HepG2 (cell line): ENCODE measurements around the gene TOLLIP. TPM values are rescaled to one million over a fixed set of nuclear protein-coding genes. Genes with fewer than 3 reads are reported as not detected.

Source experiments
- ATF5 ChIP-seq: sonication (generic); formaldehyde crosslinking; IDR thresholded peaks from 2 replicates; pipeline ENCODE4 v1.4.0; 2020; ENCODE audit warnings: mild to moderate bottlenecking, low read depth, missing genetic modification reagents
- DMTF1 ChIP-seq: sonication (generic); formaldehyde crosslinking; IDR thresholded peaks from 2 replicates; pipeline ENCODE4 v1.4.0; 2020; ENCODE audit warnings: mild to moderate bottlenecking, missing genetic modification reagents
- DPF2 ChIP-seq: sonication (generic); formaldehyde crosslinking; IDR thresholded peaks from 2 replicates; pipeline ENCODE4 v1.4.0; 2020; ENCODE audit warnings: mild to moderate bottlenecking, low read depth, missing genetic modification reagents, borderline replicate concordance
- FOXA1 ChIP-seq, 2 experiments: fragments of 450-650 bp in 1 of 2; sonication (generic) in 1 of 2; formaldehyde crosslinking in 1 of 2; IDR thresholded peaks; 2 replicates each; pipeline versions ENCODE4 v1.4.0 to v1.6.1; 2016 to 2020; ENCODE audit warnings: missing genetic modification reagents in 1 of 2
- HDAC1 ChIP-seq: sonication (generic); formaldehyde crosslinking; IDR thresholded peaks from 2 replicates; pipeline ENCODE4 v1.5.1; 2020; ENCODE audit warnings: mild to moderate bottlenecking, missing genetic modification reagents
- MEIS2 ChIP-seq: sonication (generic); formaldehyde crosslinking; IDR thresholded peaks from 2 replicates; pipeline ENCODE4 v1.9.0; 2021; ENCODE audit warnings: mild to moderate bottlenecking, missing genetic modification reagents
- MTA1 ChIP-seq: sonication (generic); formaldehyde crosslinking; IDR thresholded peaks from 2 replicates; pipeline ENCODE4 v1.4.0; 2020; ENCODE audit warnings: missing genetic modification reagents, mild to moderate bottlenecking, borderline replicate concordance
- NFYB ChIP-seq: sonication (generic); formaldehyde crosslinking; IDR thresholded peaks from 2 replicates; pipeline ENCODE4 v1.4.0; 2020; ENCODE audit warnings: missing genetic modification reagents
- PAX8 ChIP-seq: sonication (generic); formaldehyde crosslinking; IDR thresholded peaks from 2 replicates; pipeline ENCODE4 v1.8.0; 2022; ENCODE audit warnings: mild to moderate bottlenecking, missing genetic modification reagents, borderline replicate concordance
- PAXIP1 ChIP-seq: sonication (generic); formaldehyde crosslinking; conservative IDR thresholded peaks from 2 replicates; pipeline ENCODE4 v1.4.0; 2020; ENCODE audit warnings: mild to moderate bottlenecking, missing genetic modification reagents, moderate library complexity
- POLR2A ChIP-seq, 2 experiments: IDR thresholded peaks; 2 replicates each; pipeline ENCODE4 v1.6.1; 2011; ENCODE audit warnings: low read depth in 2 of 2, low read length in 2 of 2, mild to moderate bottlenecking in 1 of 2, moderate library complexity in 1 of 2; ENCODE audit not compliant: insufficient read depth in 1 of 2
- RAD51 ChIP-seq: fragments of 450-650 bp; IDR thresholded peaks from 2 replicates; pipeline ENCODE4 v1.6.1; 2016; ENCODE audit warnings: borderline replicate concordance
- RARG ChIP-seq: sonication (generic); formaldehyde crosslinking; IDR thresholded peaks from 2 replicates; pipeline ENCODE4 v1.4.0; 2020; ENCODE audit warnings: low read depth, mild to moderate bottlenecking, missing genetic modification reagents
- SNRNP70 ChIP-seq: fragments of 200-400 bp; formaldehyde crosslinking; IDR thresholded peaks from 2 replicates; pipeline ENCODE4 v1.6.1; 2017; ENCODE audit warnings: mild to moderate bottlenecking, low read depth, low read length, moderate library complexity
- SRSF9 ChIP-seq: fragments of 200-400 bp; formaldehyde crosslinking; IDR thresholded peaks from 2 replicates; pipeline ENCODE4 v1.6.1; 2018; ENCODE audit warnings: borderline replicate concordance, mild to moderate bottlenecking, low read depth, low read length; ENCODE audit not compliant: insufficient read depth, poor library complexity, severe bottlenecking
- TFDP2 ChIP-seq: sonication (generic); formaldehyde crosslinking; IDR thresholded peaks from 2 replicates; pipeline ENCODE4 v1.4.0; 2020; ENCODE audit warnings: missing genetic modification reagents
- ZFY ChIP-seq: sonication (generic); formaldehyde crosslinking; IDR thresholded peaks from 2 replicates; pipeline ENCODE4 v1.4.0; 2020; ENCODE audit warnings: missing genetic modification reagents
- ZNF567 ChIP-seq: sonication (generic); formaldehyde crosslinking; IDR thresholded peaks from 2 replicates; pipeline ENCODE4 v1.8.1; 2023; ENCODE audit warnings: mild to moderate bottlenecking, missing genetic modification reagents, borderline replicate concordance
- ZNF674 ChIP-seq: sonication (generic); formaldehyde crosslinking; IDR thresholded peaks from 2 replicates; pipeline ENCODE4 v1.5.0; 2020; ENCODE audit warnings: low read depth, mild to moderate bottlenecking, missing genetic modification reagents
- ZNF747 ChIP-seq: sonication (generic); formaldehyde crosslinking; IDR thresholded peaks from 2 replicates; pipeline ENCODE4 v1.8.1; 2023; ENCODE audit warnings: missing genetic modification reagents, mild to moderate bottlenecking, borderline replicate concordance
- polyA plus RNA-seq, 8 experiments: library from polyadenylated mRNA; depleted of rRNA in 3 of 8; stranded (reverse) in 7 of 8; unstranded in 1 of 8; fragments of >200 nt; fragmentation: Illumina TruSeq in 4 of 8; extraction: Trizol in 4 of 8; gene quantifications; 2 replicates each; pipeline versions ENCODE4 v1.2.1 to v1.2.3, GENCODE V29; 2011 to 2016; ENCODE audit warnings: low read depth in 4 of 8, missing spikeins in 1 of 8, mixed read lengths in 1 of 8; ENCODE audit not compliant: insufficient read depth in 1 of 8
- total RNA-seq, 5 experiments: library from RNA; depleted of rRNA; stranded (reverse); fragments of >200 nt; fragmentation: Illumina TruSeq; extraction: Trizol; gene quantifications; 2 replicates each; pipeline ENCODE4 v1.2.3, GENCODE V29; 2016; ENCODE audit warnings: low read depth in 1 of 5

The TOLLIP gene
- total and polyA plus RNA-seq, 2 of the 13 experiments (the other 11 are each of a cell fraction or from before 2014, with no cell fraction given): 25.9 to 47.5 TPM

- TF ChIP-seq DMTF1 (CRISPR knock-in tag): no peak
- TF ChIP-seq PAX8 (CRISPR knock-in tag): no peak
- no peak for TF ChIP-seq SRSF9
- no peak for TF ChIP-seq ZNF674 (CRISPR knock-in tag)
- no peak for TF ChIP-seq ATF5 (CRISPR knock-in tag)
- TF ChIP-seq ZNF567: no peak
- peak; percentile 18; the same call in 1 of the 2 replicates for TF ChIP-seq RAD51
- TF ChIP-seq HDAC1 (CRISPR knock-in tag): peak; percentile 67
- no peak; the same call in 1 of the 2 replicates for TF ChIP-seq PAXIP1
- no peak for TF ChIP-seq TFDP2 (CRISPR knock-in tag)
- TF ChIP-seq SNRNP70: no peak
- TF ChIP-seq MTA1 (CRISPR knock-in tag): peak; percentile 52; the same call in 1 of the 2 replicates
- no peak for TF ChIP-seq DPF2 (CRISPR knock-in tag)
- TF ChIP-seq RARG (CRISPR knock-in tag): no peak
- peak; percentile 78 for TF ChIP-seq ZFY (CRISPR knock-in tag)
- TF ChIP-seq FOXA1 (IDR thresholded peaks at IDR 0.05): no peak
- no peak; the same call in 1 of the 2 replicates for TF ChIP-seq FOXA1 (CRISPR knock-in tag; IDR thresholded peaks at IDR 0.05)
- no peak for TF ChIP-seq ZNF747 (CRISPR knock-in tag)
- TF ChIP-seq MEIS2 (CRISPR knock-in tag): peak; percentile 15; the same call in 1 of the 2 replicates
- peak; percentile 81 to 96 for TF ChIP-seq POLR2A (IDR thresholded peaks at IDR 0.05; ENCODE audit: insufficient read depth in 1 of 2, low read depth in 2 of 2, low read length in 2 of 2)
- no peak for TF ChIP-seq NFYB
Measured at GRCh38 chr11:1262172-1263006, 47.0 kb downstream of the TOLLIP start (continued).
